Measurements from ENCODE around the gene DNAJB13. TPM values are rescaled to one million over a fixed set of nuclear protein-coding genes. Genes with fewer than 3 reads are reported as not detected.

Gene DNAJB13
- total RNA-seq, 1 donor from 2014 or later: 0.10 TPM

- intact Hi-C loops (cut with micrococcal nuclease): no loop called here
These were observed 25.8 kb downstream of the DNAJB13 start for GRCh38 chr11:73976451-73977151.

GRCh38 chr11:73977856-73978519 lies 27.2 kb downstream of the DNAJB13 start:
- intact Hi-C loops (cut with micrococcal nuclease): no loop called here

DNA sequence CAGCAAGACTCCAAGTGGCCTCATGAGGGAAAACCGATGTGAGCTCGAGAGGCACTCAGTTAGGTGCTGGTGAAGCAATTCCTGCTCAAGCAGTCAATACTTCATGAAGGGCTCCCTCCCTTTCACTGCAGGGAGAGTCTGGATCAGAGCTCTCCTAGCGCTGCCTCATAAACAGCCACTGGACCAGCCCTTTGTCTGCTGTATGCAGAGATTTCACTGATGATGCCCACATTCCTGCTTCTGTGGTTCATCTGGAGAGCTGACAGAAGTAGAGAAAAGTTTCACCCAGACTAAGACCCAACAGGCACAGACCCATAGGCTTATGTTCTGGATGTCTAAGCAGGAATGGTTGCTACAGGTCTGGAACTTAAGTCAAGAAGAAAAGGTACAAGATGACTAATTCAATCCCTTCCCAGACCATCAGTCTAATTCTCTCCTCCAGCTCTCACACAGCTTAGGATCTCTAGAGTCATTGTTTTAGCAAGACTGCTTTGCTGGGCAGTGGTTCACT lies 27.8 kb downstream of the DNAJB13 start:
- intact Hi-C loops (cut with micrococcal nuclease): no loop called here

DNA sequence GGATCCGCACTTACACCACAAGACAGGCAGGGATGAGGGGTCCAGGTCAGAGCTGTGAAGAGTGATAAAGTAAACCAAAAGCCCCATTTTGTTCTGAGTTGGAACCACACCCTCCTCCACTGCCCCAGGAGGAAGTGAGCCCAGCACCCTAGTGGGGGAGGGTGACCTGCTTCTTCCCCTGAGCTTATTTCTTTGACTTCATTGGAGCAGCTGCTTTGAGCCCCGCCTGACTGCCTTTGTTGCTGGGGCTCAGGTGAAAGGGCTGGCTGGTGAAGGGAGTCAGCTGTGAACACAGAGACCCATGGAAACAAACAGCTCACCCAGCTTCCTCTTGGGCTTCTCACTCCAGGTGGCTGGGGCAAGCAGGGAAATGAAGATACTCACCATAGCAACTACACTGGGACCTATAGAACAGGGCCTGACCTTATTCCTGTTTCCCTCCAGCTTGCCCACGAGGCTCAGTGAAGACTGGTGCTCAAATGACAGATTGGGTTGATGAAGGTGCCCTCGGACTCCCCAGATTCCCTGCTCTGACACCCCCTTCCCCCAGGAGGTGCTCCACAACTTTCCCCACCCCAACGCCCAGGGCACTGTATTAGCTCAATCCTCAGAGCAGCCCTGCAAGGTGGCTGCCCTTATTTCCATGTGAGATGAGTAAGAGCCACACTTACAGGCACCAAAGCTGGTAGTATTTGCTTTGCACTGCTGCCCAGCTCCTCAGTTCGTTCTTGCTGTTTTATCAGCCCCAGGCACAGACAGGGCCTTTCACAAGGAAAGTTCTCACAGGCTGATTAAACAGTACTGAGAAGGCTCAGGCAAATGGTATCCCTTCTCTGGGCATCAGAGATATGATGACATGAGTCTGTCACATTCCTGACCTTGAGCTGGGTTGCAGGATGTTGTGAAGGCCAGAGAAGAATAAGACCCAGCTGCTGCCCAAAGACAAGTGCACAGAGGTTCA lies 29.5 kb downstream of the DNAJB13 start:
- intact Hi-C loops (cut with micrococcal nuclease): loop anchor here (1.0 to 10.0 kb wide), 8 partner anchors 15 to 1878 kb away; partner anchors contain the start of genes C2CD3, LAMTOR1, POLD3 and PPME1

GRCh38 chr11:73981051-73981805 lies 30.4 kb downstream of the DNAJB13 start:
- intact Hi-C loops (cut with micrococcal nuclease): loop anchor here (5.0 to 10.0 kb wide), 2 partner anchors 614 to 1879 kb away; partner anchors contain the start of genes LAMTOR1 and POLD3

- intact Hi-C loops (cut with micrococcal nuclease): loop anchor here (1.0 to 10.0 kb wide), 9 partner anchors 106 to 1880 kb away; partner anchors contain the start of genes COA4, FAM168A, LAMTOR1 and LIPT2
These were observed 31.8 kb downstream of the DNAJB13 start, which contains the start of gene UCP2 for GRCh38 chr11:73982595-73982989. TSS of gene UCP2 (minus strand) at chr11:73982843. CDS start at chr11:73978378, 4,465 bp downstream.

GRCh38 chr11:73982990-73983740 lies 32.3 kb downstream of the DNAJB13 start:
- intact Hi-C loops (cut with micrococcal nuclease): loop anchor here (1.0 to 10.0 kb wide), 11 partner anchors 9 to 1881 kb away; partner anchors contain the start of genes COA4, FAM168A, LAMTOR1 and LIPT2

GRCh38 chr11:73983741-73984538 lies 33.1 kb downstream of the DNAJB13 start:
- intact Hi-C loops (cut with micrococcal nuclease): loop anchor here (1.0 to 10.0 kb wide), 10 partner anchors 10 to 1882 kb away; partner anchors contain the start of genes COA4, FAM168A, LAMTOR1 and LIPT2

DNA sequence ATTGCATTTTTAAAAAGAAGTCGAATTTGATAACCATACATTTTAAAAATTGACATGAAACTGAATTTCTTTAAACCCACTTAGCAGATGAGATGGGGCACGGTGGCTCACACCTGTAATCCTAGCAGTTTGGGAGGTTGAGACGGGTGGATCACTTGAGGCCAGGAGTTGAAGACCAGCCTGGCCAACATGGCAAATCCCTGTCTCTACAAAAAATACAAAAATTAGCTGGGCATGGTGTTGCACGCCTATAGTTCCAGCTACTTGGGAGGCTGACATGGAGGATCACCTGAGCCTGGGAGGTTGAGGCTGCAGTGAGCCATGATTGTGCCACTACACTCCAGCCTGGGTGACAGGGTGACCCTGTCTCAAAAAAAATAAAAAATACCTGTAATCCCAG lies 34.8 kb downstream of the DNAJB13 start:
- intact Hi-C loops (cut with micrococcal nuclease): loop anchor here (10.0 kb wide), 1 partner anchor 609 kb away; the partner anchor contains the start of gene POLD3

GRCh38 chr11:73988227-73988626 lies 37.4 kb downstream of the DNAJB13 start:
- intact Hi-C loops (cut with micrococcal nuclease): loop anchor here (10.0 kb wide), 1 partner anchor 607 kb away; the partner anchor contains the start of gene POLD3

GRCh38 chr11:73989156-73989555 lies 38.3 kb downstream of the DNAJB13 start:
- intact Hi-C loops (cut with micrococcal nuclease): loop anchor here (10.0 kb wide), 1 partner anchor 606 kb away; the partner anchor contains the start of gene POLD3

DNA sequence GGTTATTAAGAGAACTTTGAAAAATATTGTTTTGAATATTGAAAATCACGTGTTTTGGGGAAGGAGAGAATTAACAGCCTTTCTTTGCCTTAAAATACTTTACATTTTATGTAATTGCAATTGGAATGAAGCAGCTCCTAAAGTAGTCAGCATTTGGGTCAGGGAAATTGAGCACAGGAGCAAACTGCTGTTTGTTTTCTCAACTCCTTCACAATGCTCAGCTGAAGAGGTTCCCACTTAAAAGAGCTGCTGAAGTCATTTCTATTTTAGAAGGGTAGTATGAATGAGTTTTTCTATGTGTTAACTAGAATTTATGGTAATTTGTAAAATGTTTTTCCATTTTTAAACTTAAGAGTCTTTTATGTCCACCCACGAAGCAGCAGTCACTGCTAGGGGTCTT lies 39.9 kb downstream of the DNAJB13 start:
- intact Hi-C loops (cut with micrococcal nuclease): no loop called here

GRCh38 chr11:73991471-73992006 lies 40.7 kb downstream of the DNAJB13 start:
- intact Hi-C loops (cut with micrococcal nuclease): no loop called here

DNA sequence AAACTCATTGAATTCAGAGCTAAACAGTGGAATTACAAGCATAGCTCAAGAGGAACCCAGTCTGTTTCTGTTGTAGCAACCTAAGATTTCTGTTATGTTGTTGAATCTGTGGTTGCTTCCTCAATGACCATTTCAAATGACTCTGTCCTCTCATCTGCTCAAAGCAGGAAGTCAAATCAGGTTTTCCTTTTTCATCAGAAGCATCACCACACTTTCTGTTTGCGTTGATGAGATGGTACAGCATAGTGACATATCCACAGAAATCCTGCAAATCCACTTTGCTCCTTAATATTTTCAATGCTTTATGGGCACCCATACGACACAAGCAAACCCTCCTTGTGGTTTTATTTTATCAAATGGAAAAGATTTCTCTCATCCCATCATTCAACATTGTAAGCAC lies 44.4 kb downstream of the DNAJB13 start:
- intact Hi-C loops (cut with micrococcal nuclease): loop anchor here (1.0 to 5.0 kb wide), 7 partner anchors 10 to 398 kb away; partner anchors contain the start of genes C2CD3, FAM168A and PPME1

DNA sequence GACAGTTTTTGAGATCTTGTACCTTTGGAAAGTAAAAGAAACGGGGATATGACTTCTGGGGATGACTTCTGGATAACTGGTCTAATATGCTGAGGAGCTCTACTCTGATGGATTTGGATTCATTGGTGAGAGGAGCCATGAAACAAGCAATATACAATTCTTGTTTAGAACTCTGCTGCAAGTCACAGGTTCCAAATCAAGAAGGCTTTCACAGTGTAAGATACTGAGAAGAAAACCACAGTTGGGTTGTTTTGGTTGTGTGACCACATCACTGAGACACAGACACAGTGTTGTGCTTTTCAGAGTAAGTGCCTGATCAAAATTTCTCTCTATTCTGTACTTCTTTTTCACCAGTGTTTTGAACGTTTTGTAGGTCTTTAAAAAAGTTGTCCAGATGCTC lies 44.9 kb downstream of the DNAJB13 start:
- intact Hi-C loops (cut with micrococcal nuclease): loop anchor here (1.0 to 5.0 kb wide), 7 partner anchors 10 to 398 kb away; partner anchors contain the start of genes C2CD3, FAM168A and PPME1

- intact Hi-C loops (cut with micrococcal nuclease): loop anchor here (5.0 kb wide), 1 partner anchor 399 kb away; the partner anchor contains the start of gene FAM168A
These were observed 45.4 kb downstream of the DNAJB13 start for GRCh38 chr11:73996161-73996747.

GRCh38 chr11:73997120-73997770 lies 46.4 kb downstream of the DNAJB13 start:
- intact Hi-C loops (cut with micrococcal nuclease): loop anchor here (5.0 kb wide), 1 partner anchor 400 kb away; the partner anchor contains the start of gene FAM168A

Data from T-helper 1 cell treated with Interleukin-12 subunit alpha and Interleukin-12 subunit beta and Interleukin-4 antibody, amounts not matched to agents 30 ng/mL and 1 ng/mL, for 36 hours (primary cell).